BE2C (cell line): ENCODE data around the gene PPM1L.

Experiments
- DNase-seq: peaks from one replicate; pipeline ENCODE4 v3.0.0-alpha.2; 2020
- H3K27me3 ChIP-seq: fragments of 250-450 bp; sonication (Bioruptor Pico); 2 replicates; pipeline ENCODE4 v1.5.1; 2020; ENCODE audit warnings: mild to moderate bottlenecking
- H3K36me3 ChIP-seq: fragments of 250-450 bp; sonication (Bioruptor Pico); 2 replicates; pipeline ENCODE4 v1.5.1; 2020; ENCODE audit warnings: mild to moderate bottlenecking
- H3K4me1 ChIP-seq: fragments of 250-450 bp; sonication (Bioruptor Pico); 2 replicates; pipeline ENCODE4 v1.5.1; 2020
- H3K4me3 ChIP-seq: 2 replicates; pipeline ENCODE4 v1.5.1; 2011; ENCODE audit warnings: low read depth, low read length
- H3K9me3 ChIP-seq: fragments of 250-450 bp; sonication (Bioruptor Pico); 2 replicates; pipeline ENCODE4 v1.5.1; 2020
- CTCF ChIP-seq: IDR thresholded peaks from 2 replicates; pipeline ENCODE4 v1.5.1; 2012; ENCODE audit warnings: mild to moderate bottlenecking, low read depth, low read length

The PPM1L gene

GRCh38 chr3:161126495-161126894 is 370.5 kb downstream of the PPM1L start:
- no peak for DNase-seq
- H3K4me3 ChIP-seq = no peak overlapping the region

More at GRCh38 chr3:161126495-161126894, 370.5 kb downstream of the PPM1L start:
- no peaks in the 10 kb centered on the region for H3K4me1 ChIP-seq
- H3K36me3 ChIP-seq = no peaks in the 10 kb centered on the region
- no peaks in the 10 kb centered on the region for H3K27me3 ChIP-seq
- no peak for TF ChIP-seq CTCF
- H3K9me3 ChIP-seq = no peaks in the 10 kb centered on the region
